Ectodermal cell (in vitro differentiated cells): ENCODE measurements around the gene EEF1A2.

Source experiments
- H3K27ac ChIP-seq: 2 replicates; pipeline ENCODE4 v1.7.0; 2013; ENCODE audit warnings: mild to moderate bottlenecking, low read depth, low read length; ENCODE audit not compliant: insufficient read depth, poor library complexity, severe bottlenecking
- H3K27me3 ChIP-seq: 2 replicates; pipeline ENCODE4 v1.7.0; 2013; ENCODE audit warnings: mild to moderate bottlenecking, low read length; ENCODE audit not compliant: insufficient read depth, control insufficient read depth, poor library complexity, severe bottlenecking
- H3K36me3 ChIP-seq: one replicate; pipeline ENCODE4 v1.7.0; 2013; ENCODE audit warnings: low read length; ENCODE audit not compliant: control insufficient read depth, insufficient read depth
- H3K4me1 ChIP-seq: one replicate; pipeline ENCODE4 v1.7.0; 2013; ENCODE audit warnings: low read length; ENCODE audit not compliant: control insufficient read depth, insufficient read depth
- H3K4me3 ChIP-seq: 2 replicates; pipeline ENCODE4 v1.7.0; 2013; ENCODE audit warnings: low read depth, low read length, control low read depth; ENCODE audit not compliant: insufficient read depth
- H3K9me3 ChIP-seq: 2 replicates; pipeline ENCODE4 v1.7.0; 2013; ENCODE audit warnings: mild to moderate bottlenecking, low read length, moderate library complexity; ENCODE audit not compliant: control insufficient read depth
- WGBS, 2 experiments: methylation state at CpG; one replicate each; pipeline ENCODE4 v1.1.7; 2013; ENCODE audit warnings: missing lambda C conversion rate in 2 of 2; 5-methylcytosine and 5-hydroxymethylcytosine counted together

Gene EEF1A2

GRCh38 chr20:63449796-63450730 lies 48.8 kb downstream of the EEF1A2 start:
- H3K36me3 ChIP-seq = no peaks in the 10 kb centered on the region
- no peak overlapping the region for H3K4me3 ChIP-seq
- peaks cover 22% of the 10 kb centered on the region for H3K4me1 ChIP-seq
- H3K9me3 ChIP-seq = no peaks in the 10 kb centered on the region
- no peaks in the 10 kb centered on the region for H3K27me3 ChIP-seq
- 89% methylated on average over 29 to 30 of the region's 30 CpGs for WGBS, 2 experiments
- H3K27ac ChIP-seq = peak overlapping the region; percentile 26

- no peaks in the 10 kb centered on the region for H3K36me3 ChIP-seq
- H3K4me3 ChIP-seq = no peak overlapping the region
- H3K4me1 ChIP-seq = peaks cover 12% of the 10 kb centered on the region
- 93% methylated on average over 5 of the region's 5 CpGs for WGBS, 2 experiments
- no peak overlapping the region for H3K27ac ChIP-seq
- H3K9me3 ChIP-seq = no peaks in the 10 kb centered on the region
- H3K27me3 ChIP-seq = no peaks in the 10 kb centered on the region
Observed at GRCh38 chr20:63449025-63449424, 49.9 kb downstream of the EEF1A2 start.

- WGBS, 2 experiments = 85% methylated on average over 18 of the region's 18 CpGs
- H3K9me3 ChIP-seq = no peaks in the 10 kb centered on the region
- peaks cover 3% of the 10 kb centered on the region for H3K4me1 ChIP-seq
- H3K4me3 ChIP-seq = no peak overlapping the region
- H3K27ac ChIP-seq = no peak overlapping the region
- no peaks in the 10 kb centered on the region for H3K27me3 ChIP-seq
- no peaks in the 10 kb centered on the region for H3K36me3 ChIP-seq
Observed at GRCh38 chr20:63448031-63448430, 50.9 kb downstream of the EEF1A2 start.

- H3K36me3 ChIP-seq = no peaks in the 10 kb centered on the region
- H3K27ac ChIP-seq = no peak overlapping the region
- H3K4me1 ChIP-seq = peaks cover 3% of the 10 kb centered on the region
- H3K27me3 ChIP-seq = no peaks in the 10 kb centered on the region
- H3K9me3 ChIP-seq = no peaks in the 10 kb centered on the region
- WGBS, 2 experiments = 87% methylated on average over 16 of the region's 16 CpGs
- H3K4me3 ChIP-seq = no peak overlapping the region
Observed at GRCh38 chr20:63447320-63447719, 51.6 kb downstream of the EEF1A2 start.

DNA sequence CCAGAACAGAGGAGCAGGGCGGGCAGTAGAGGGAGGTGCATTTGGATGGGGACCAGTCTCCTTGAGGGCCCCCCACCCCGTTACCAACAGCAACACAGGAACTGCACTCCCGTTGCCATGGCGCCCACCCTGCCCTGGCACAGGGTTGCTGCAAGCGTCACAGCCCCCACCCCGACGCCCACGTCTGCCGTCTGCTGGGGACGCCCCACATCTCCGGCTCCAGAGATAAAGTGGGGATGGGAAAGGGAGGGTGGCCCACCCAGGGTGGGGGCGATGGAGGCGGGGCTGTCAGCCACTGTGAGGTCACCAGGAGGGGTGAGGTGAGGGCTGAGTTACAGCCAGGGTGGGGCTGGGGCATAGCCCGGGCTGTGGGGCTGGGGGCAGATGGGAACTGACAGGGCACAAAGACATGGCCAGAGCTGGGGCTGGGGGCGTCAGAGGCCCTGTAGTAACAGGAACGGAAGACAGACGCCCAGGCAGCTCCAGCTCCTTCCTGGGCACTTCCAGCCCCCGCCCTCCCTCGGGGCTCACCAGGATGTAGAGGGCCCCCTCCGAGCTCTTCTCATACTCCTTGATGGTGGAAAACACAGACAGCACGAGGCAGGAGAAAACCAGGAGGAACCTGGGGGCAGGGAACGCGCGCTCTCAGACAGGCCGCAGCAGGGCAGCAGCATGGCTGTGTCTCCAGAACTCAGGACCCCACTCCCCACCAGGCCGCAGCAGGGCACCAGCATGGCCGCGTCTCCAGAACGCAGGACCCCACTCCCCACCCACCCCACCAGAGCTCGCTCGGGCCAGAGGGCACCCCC lies 52.5 kb downstream of the EEF1A2 start:
- no peaks in the 10 kb centered on the region for H3K27me3 ChIP-seq
- peaks cover 3% of the 10 kb centered on the region for H3K4me1 ChIP-seq
- WGBS, 2 experiments = 89 to 91% methylated on average over 31 of the region's 31 CpGs
- H3K27ac ChIP-seq = no peak overlapping the region
- no peaks in the 10 kb centered on the region for H3K36me3 ChIP-seq
- no peaks in the 10 kb centered on the region for H3K9me3 ChIP-seq
- no peak overlapping the region for H3K4me3 ChIP-seq

DNA sequence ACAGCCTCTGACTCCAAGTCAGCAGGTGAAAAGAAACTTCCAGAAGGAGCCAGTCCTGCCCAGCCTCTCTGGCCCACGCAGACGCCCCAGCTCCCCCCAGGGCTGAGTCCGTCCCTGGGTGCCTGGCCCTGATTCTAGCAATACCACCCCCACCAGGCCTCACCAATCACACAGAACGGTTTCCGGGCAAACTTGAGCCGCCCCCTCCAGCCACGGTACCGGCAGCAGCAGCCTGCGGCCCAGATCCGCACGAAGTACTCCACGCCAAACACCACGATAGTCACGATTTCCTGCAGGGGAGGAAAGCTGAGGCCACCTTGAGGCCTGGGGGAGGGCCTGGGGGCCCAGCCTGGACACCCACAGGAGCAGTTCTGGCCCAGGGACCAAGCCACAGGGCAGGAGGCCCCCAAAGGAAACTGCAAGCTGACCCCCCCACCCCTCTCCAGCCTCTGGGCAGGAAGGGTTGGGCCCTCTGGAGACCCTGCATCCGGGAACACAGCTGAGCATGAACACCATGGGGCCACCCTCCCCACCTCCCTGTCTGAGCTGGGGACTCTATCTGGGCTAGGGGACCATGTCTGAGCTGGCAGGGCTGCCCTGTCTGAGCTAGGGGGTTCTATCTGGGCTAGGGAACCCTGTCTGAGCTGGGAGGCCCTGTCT lies 53.7 kb downstream of the EEF1A2 start:
- Histone ChIP-seq H3K4me3 (no peak overlapping the region), H3K4me1 (peaks cover 3% of the 10 kb centered on the region), H3K9me3 (no peaks in the 10 kb centered on the region), H3K27ac (no peak overlapping the region), H3K27me3 (no peaks in the 10 kb centered on the region), H3K36me3 (no peaks in the 10 kb centered on the region)
- 92 to 94% methylated on average over 15 of the region's 15 CpGs for WGBS, 2 experiments

GRCh38 chr20:63444548-63444947 lies 54.3 kb downstream of the EEF1A2 start:
- Histone ChIP-seq H3K4me3 (no peak overlapping the region), H3K9me3 (no peaks in the 10 kb centered on the region), H3K36me3 (no peaks in the 10 kb centered on the region), H3K4me1 (no peaks in the 10 kb centered on the region), H3K27me3 (no peaks in the 10 kb centered on the region), H3K27ac (no peak overlapping the region)
- WGBS, 2 experiments = 96% methylated on average over 24 of the region's 24 CpGs

- H3K27me3 ChIP-seq = no peaks in the 10 kb centered on the region
- H3K9me3 ChIP-seq = no peaks in the 10 kb centered on the region
- H3K27ac ChIP-seq = no peak overlapping the region
- 90 to 91% methylated on average over 25 of the region's 25 CpGs for WGBS, 2 experiments
- no peaks in the 10 kb centered on the region for H3K36me3 ChIP-seq
- H3K4me3 ChIP-seq = no peak overlapping the region
- H3K4me1 ChIP-seq = no peaks in the 10 kb centered on the region
Observed at GRCh38 chr20:63443606-63444395, 55.1 kb downstream of the EEF1A2 start.

GRCh38 chr20:63442100-63442493 lies 56.8 kb downstream of the EEF1A2 start:
- Histone ChIP-seq H3K36me3 (no peaks in the 10 kb centered on the region), H3K4me1 (no peaks in the 10 kb centered on the region), H3K9me3 (no peaks in the 10 kb centered on the region), H3K4me3 (no peak overlapping the region), H3K27me3 (no peaks in the 10 kb centered on the region), H3K27ac (no peak overlapping the region)
- WGBS, 2 experiments = 76 to 83% methylated on average over 10 to 11 of the region's 11 CpGs
